ENCODE results near the gene LYPD6.

LYPD6 gene

DNA sequence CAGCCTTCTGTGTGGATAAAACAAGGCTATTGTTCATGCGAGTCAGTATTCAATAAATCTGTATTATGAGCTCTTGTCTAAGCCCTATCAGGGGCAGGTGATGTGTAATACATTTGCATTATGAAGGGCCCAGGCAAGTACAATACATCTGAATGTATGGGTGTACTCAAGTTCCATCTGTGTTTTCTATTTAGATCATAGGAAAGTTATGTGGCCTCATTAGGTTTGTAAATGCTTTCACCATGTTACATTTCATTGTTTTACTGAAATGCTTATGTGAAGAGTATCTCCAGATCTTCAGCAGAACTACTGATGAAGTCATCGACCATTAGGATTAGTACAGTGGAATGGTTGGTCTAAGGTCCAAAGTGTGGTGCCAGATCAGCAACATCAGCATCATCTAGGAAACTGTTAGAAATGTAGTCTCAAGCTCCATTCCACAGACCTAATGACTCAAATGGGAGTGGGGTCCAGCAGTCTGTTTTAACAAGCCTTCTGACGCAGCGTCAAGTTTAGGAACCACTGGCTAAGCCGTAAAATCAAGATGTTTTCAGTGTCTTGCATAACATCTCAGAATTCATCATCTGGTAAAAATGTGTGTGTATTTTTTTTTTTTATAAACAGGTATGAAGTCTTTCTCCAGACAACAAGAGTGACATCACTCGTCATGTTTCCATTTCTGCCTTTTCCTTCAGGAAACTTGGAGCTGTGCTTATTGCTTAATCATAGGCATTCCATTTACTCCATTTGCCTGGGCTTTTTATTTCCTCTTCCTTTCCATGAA lies 80.5 kb downstream of the LYPD6 start:
- no peak for TF ChIP-seq ZBTB1 (tag by site-specific recombination; IDR thresholded peaks at IDR 0.05)
- 0 out of 2 replicates have a peak, but pooled peaks have one; percentile 40 for TF ChIP-seq ZNF600 (tag by site-specific recombination; IDR thresholded peaks at IDR 0.05)
- TF ChIP-seq BCL6B (tag by site-specific recombination; IDR thresholded peaks at IDR 0.05): peak; percentile 24; the same call in 1 of the 2 replicates
- TF ChIP-seq, protein P1, sequence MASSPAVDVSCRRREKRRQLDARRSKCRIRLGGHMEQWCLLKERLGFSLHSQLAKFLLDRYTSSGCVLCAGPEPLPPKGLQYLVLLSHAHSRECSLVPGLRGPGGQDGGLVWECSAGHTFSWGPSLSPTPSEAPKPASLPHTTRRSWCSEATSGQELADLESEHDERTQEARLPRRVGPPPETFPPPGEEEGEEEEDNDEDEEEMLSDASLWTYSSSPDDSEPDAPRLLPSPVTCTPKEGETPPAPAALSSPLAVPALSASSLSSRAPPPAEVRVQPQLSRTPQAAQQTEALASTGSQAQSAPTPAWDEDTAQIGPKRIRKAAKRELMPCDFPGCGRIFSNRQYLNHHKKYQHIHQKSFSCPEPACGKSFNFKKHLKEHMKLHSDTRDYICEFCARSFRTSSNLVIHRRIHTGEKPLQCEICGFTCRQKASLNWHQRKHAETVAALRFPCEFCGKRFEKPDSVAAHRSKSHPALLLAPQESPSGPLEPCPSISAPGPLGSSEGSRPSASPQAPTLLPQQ (tag by site-specific recombination; IDR thresholded peaks at IDR 0.05): peak; percentile 43; the same call in 1 of the 2 replicates
- no peak for TF ChIP-seq SALL2 (tag by site-specific recombination; IDR thresholded peaks at IDR 0.05; ENCODE audit: borderline replicate concordance)
- no peak for TF ChIP-seq EGR2 (tag by site-specific recombination; IDR thresholded peaks at IDR 0.05; ENCODE audit: low read depth)
- TF ChIP-seq ZNF629 (tag by site-specific recombination; IDR thresholded peaks at IDR 0.05): 0 out of 2 replicates have a peak, but pooled peaks have one; percentile 37
- TF ChIP-seq SP2 (tag by site-specific recombination; IDR thresholded peaks at IDR 0.05): no peak
- no peak for TF ChIP-seq ZNF513 (tag by site-specific recombination; IDR thresholded peaks at IDR 0.05)
- TF ChIP-seq, protein P2, sequence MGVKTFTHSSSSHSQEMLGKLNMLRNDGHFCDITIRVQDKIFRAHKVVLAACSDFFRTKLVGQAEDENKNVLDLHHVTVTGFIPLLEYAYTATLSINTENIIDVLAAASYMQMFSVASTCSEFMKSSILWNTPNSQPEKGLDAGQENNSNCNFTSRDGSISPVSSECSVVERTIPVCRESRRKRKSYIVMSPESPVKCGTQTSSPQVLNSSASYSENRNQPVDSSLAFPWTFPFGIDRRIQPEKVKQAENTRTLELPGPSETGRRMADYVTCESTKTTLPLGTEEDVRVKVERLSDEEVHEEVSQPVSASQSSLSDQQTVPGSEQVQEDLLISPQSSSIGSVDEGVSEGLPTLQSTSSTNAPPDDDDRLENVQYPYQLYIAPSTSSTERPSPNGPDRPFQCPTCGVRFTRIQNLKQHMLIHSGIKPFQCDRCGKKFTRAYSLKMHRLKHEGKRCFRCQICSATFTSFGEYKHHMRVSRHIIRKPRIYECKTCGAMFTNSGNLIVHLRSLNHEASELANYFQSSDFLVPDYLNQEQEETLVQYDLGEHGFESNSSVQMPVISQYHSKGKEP (tag by site-specific recombination; IDR thresholded peaks at IDR 0.05): no peak
- no peak for TF ChIP-seq ZNF596 (tag by site-specific recombination; IDR thresholded peaks at IDR 0.05)
- no peak for TF ChIP-seq ZBTB8A (tag by site-specific recombination; IDR thresholded peaks at IDR 0.05)
- TF ChIP-seq BCL11A (tag by site-specific recombination; IDR thresholded peaks at IDR 0.05; ENCODE audit: low read depth): no peak
- TF ChIP-seq ZBTB20 (tag by site-specific recombination; IDR thresholded peaks at IDR 0.05): peak; percentile 77
- POLR2A ChIA-PET: interaction anchor here (0.7 kb wide), 1 partner anchor 195 kb away, joined by 3 read pairs; no protein-coding TSS in a partner anchor
- Histone ChIP-seq H3K9me3 (ENCODE audit: control insufficient read depth, insufficient read depth, low read depth, low read length) (no peaks in the 10 kb centered on the region), H3K4me1 (ENCODE audit: control insufficient read depth, insufficient read depth, low read length) (no peaks in the 10 kb centered on the region; the same call in 1 of the 2 replicates), H3K36me3 (ENCODE audit: control insufficient read depth in 2 of 2, insufficient read depth in 1 of 2, low read length in 2 of 2) (no peaks in the 10 kb centered on the region), H3K27ac (ENCODE audit: extremely low read depth, low read depth, low read length) (no peak overlapping the region), H3K4me3 (ENCODE audit: low read depth, low read length) (no peak overlapping the region)
- CTCF ChIA-PET: interaction anchor here (0.6 kb wide), 1 partner anchor 393 kb away, joined by 3 read pairs; no protein-coding TSS in a partner anchor

GRCh38 chr2:149413487-149413886 lies 83.1 kb downstream of the LYPD6 start:
- CTCF ChIA-PET: no interaction called here
- no peak overlapping the region for H3K4me3 ChIP-seq (ENCODE audit: low read depth, low read length)
- no peak overlapping the region for H3K27ac ChIP-seq (ENCODE audit: extremely low read depth, low read depth, low read length)
- H3K4me1 ChIP-seq (ENCODE audit: control insufficient read depth, insufficient read depth, low read length): no peaks in the 10 kb centered on the region; the same call in 1 of the 2 replicates
- H3K9me3 ChIP-seq (ENCODE audit: control insufficient read depth, insufficient read depth, low read depth, low read length): no peaks in the 10 kb centered on the region
- H3K36me3 ChIP-seq (ENCODE audit: control insufficient read depth in 2 of 2, insufficient read depth in 1 of 2, low read length in 2 of 2): no peaks in the 10 kb centered on the region
- TF ChIP-seq KLF17 (tag by site-specific recombination; IDR thresholded peaks at IDR 0.05) (no peak), ZNF433 (tag by site-specific recombination; IDR thresholded peaks at IDR 0.05; ENCODE audit: low read depth) (no peak), ZSCAN5A (tag by site-specific recombination; IDR thresholded peaks at IDR 0.05) (no peak), ZNF155 (tag by site-specific recombination; IDR thresholded peaks at IDR 0.05) (no peak), ZFHX2 (tag by site-specific recombination; conservative IDR thresholded peaks at IDR 0.05) (no peak), ZSCAN23 (tag by site-specific recombination; IDR thresholded peaks at IDR 0.05) (no peak), BCL6B (tag by site-specific recombination; IDR thresholded peaks at IDR 0.05) (no peak), ZNF416 (tag by site-specific recombination; IDR thresholded peaks at IDR 0.05) (no peak), ZNF548 (tag by site-specific recombination; IDR thresholded peaks at IDR 0.05) (no peak), ZNF549 (tag by site-specific recombination; IDR thresholded peaks at IDR 0.05) (no peak), ZNF2 (tag by site-specific recombination; IDR thresholded peaks at IDR 0.05) (no peak), ZBTB1 (tag by site-specific recombination; IDR thresholded peaks at IDR 0.05) (no peak)
- POLR2A ChIA-PET: no interaction called here
